ENCODE measurements around the gene SYPL1.

DNA sequence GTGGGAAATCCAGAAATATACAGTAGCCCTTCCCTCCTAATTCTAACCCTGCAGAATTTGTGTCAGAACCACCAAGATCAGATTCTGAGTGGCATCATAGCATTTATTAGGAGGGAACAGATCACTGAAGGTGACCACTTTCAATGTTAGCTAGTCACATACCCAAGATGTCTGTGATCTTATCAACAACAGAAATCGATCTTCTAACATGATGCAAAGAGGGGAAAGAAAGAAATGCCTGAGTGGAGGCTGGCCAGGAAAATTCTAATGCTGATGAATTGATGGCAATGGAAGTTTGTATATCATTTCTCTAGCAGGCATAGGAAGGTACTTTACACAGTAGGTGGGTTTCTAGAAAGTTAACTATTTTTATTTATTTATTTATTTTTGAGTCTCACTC is 10.6 kb upstream of the SYPL1 start:
- no peak for TF ChIP-seq EZH2 (IDR thresholded peaks at IDR 0.05; ENCODE audit: borderline replicate concordance, low read length)
- TF ChIP-seq CTCF (conservative IDR thresholded peaks at IDR 0.05 in 1 of 2, IDR thresholded peaks at IDR 0.05 in 1 of 2; ENCODE audit: extremely low read depth in 1 of 2, insufficient read depth in 1 of 2, low read depth in 1 of 2, low read length in 2 of 2): no peak
